ENCODE measurements around the gene FBXL16. TPM values are rescaled to one million over a fixed set of nuclear protein-coding genes. Genes with fewer than 3 reads are reported as not detected.

Gene FBXL16
- total RNA-seq, 6 donors from 2014 or later = 1.0 to 8.1 (median 4.1) TPM

DNA sequence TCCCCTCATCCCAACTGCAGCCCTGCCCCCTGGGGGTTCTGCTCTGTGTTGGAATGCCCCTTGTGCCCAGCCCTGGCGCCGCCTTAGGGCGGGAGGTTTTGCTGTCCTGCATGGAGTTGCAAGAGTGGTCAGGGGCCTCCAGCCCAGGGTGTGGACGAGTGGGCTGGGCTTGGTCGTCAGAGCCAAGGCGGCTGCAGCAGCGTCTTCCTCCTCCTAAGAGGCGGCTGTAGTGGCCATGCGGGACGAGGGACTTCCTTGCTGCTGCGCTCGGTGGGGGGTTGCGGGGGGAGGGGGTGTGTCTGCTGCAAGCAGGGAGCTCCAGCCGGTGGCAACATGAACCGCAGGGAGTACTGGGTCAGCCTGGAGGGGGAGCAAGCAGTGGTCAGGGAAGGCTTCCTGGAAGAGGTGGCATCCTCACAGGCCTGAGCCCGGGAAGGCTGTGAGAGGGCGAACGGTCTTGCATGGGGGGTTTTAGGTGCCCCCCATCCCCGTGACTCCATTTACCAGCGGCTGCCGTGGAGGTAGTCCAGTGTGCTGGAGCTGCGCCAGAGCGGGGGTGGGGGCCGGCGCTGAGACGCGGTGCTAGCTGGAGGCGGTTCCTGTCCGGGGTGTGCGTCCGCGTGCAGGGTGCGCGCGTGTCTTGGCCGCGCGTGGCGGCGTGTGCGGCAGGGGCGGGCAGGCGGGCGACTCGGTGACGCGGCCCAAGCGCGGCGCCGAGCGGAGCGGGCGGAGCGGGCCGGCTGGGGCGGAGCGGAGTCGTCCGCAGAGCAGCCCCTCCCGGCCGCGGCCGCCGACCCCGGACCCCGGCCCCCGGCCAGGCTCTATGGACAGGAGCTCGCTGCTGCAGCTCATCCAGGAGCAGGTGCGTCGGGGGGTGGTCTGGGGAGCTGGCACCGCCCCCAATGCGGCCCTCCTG lies 30.4 kb downstream of the FBXL16 start, which contains the start of gene RHBDL1:
TSS of gene RHBDL1 (plus strand) at position 704 of the 916 bp plus-strand sequence. CDS start at position 824, 120 bp downstream.
- Histone ChIP-seq H3K27me3 (no peaks in the 10 kb centered on the region), H3K4me3 (peak within 1 kb of the TSS in 3 of 4 donors; percentile 21 to 37 (median 24)), H3K36me3 (peaks cover 22 to 39% (median 35%) of the 10 kb centered on the region in 4 donors), H3K9me3 (no peaks in the 10 kb centered on the region), H3K4me1 (peaks cover 13 to 45% (median 21%) of the 10 kb centered on the region in 4 donors), H3K27ac (no peak within 1 kb of the TSS)
- ATAC-seq (ENCODE audit: low FRiP score in 2 of 2) (no peak), DNase-seq (peak in 1 of 2 donors; percentile 90)
- no peak for TF ChIP-seq EP300 (IDR thresholded peaks at IDR 0.05)
- TF ChIP-seq POLR2AphosphoS5 (IDR thresholded peaks at IDR 0.05) = no peak
- TF ChIP-seq POLR2A (IDR thresholded peaks at IDR 0.05) = no peak
- TF ChIP-seq, protein P1, sequence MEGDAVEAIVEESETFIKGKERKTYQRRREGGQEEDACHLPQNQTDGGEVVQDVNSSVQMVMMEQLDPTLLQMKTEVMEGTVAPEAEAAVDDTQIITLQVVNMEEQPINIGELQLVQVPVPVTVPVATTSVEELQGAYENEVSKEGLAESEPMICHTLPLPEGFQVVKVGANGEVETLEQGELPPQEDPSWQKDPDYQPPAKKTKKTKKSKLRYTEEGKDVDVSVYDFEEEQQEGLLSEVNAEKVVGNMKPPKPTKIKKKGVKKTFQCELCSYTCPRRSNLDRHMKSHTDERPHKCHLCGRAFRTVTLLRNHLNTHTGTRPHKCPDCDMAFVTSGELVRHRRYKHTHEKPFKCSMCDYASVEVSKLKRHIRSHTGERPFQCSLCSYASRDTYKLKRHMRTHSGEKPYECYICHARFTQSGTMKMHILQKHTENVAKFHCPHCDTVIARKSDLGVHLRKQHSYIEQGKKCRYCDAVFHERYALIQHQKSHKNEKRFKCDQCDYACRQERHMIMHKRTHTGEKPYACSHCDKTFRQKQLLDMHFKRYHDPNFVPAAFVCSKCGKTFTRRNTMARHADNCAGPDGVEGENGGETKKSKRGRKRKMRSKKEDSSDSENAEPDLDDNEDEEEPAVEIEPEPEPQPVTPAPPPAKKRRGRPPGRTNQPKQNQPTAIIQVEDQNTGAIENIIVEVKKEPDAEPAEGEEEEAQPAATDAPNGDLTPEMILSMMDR (IDR thresholded peaks at IDR 0.05) = no peak
- WGBS, 2 donors = 4 to 14% methylated on average over 12 to 24 of the region's 73 CpGs

DNA sequence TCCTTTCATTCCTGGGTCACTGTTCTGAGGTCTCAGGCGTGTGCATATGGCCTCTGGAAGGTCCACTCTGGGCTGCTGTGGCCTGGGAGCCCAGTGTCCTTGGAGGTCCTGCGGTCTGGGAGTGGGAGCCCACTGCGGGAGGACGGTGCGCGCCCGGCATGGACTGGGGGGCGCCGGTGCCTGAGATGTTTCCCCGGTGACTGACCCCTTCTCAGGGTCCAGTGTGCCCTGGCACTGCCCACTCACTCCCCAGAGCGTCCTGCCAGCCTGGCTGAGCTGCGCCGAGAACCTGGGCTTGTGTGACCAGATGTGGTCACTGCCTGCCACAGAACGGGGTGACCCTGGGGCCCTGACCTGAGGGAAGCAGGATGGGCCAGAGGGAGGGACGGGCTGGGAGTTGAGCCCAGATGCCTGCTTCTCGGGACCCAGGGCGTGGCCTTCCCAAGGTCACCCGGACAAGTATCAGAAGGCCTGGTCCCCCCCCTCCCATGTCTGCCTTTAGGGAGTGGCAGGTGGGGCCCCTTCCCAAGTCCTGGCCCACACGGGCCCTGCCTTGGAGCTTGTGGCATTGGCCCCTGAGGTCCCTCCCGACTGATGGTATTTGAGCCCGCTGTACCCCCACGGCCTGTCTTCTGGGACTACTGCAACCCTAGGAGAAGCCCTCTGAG lies 31.3 kb downstream of the FBXL16 start:
- TF ChIP-seq POLR2A (IDR thresholded peaks at IDR 0.05) = no peak
- TF ChIP-seq EP300 (IDR thresholded peaks at IDR 0.05) = no peak
- TF ChIP-seq, protein P1 (IDR thresholded peaks at IDR 0.05) = no peak
- no peak for TF ChIP-seq POLR2AphosphoS5 (IDR thresholded peaks at IDR 0.05)
- Histone ChIP-seq H3K27ac (no peak overlapping the region), H3K9me3 (no peaks in the 10 kb centered on the region), H3K4me3 (no peak overlapping the region), H3K36me3 (peaks cover 24 to 48% (median 44%) of the 10 kb centered on the region in 4 donors), H3K27me3 (no peaks in the 10 kb centered on the region), H3K4me1 (peaks cover 15 to 39% (median 19%) of the 10 kb centered on the region in 4 donors)
- no peak for ATAC-seq (ENCODE audit: low FRiP score in 2 of 2)
- 87 to 100% methylated on average over 1 to 21 of the region's 22 CpGs for WGBS, 2 donors
- DNase-seq = peak in 1 of 2 donors; percentile 80

DNA sequence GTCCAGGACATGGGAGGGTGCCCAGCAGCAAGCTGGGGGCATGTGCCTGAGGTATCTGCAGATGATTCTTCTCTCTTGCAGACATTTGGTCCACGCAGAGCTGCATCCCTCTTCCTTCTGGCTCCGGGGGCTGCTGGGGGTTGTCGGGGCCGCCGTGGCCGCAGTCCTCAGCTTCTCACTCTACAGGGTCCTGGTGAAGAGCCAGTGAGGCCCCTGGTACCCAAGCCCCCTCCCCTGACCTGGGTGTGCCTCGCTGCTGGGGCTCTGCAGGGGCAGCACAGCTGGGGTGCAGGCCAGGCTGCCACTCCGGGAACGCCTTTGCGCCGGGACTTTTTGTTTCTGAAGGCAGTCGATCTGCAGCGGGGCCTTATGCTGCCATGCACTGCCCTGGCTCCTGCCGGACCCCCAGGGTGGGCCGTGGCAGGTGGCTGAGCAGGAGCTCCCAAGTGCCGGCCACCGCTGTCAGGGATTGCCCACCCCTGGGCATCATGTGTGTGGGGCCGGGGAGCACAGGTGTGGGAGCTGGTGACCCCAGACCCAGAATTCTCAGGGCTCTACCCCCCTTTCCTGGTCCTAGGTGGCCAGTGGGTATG lies 32.1 kb downstream of the FBXL16 start:
- ATAC-seq (ENCODE audit: low FRiP score in 2 of 2) = no peak
- WGBS, 2 donors = 93% methylated on average over 13 of the region's 18 CpGs; no CpG with 5 or more reads in 1 of the 2 donors
- no peaks in the 10 kb centered on the region for H3K27me3 ChIP-seq
- peak in 1 of 2 donors; percentile 74 for DNase-seq
- TF ChIP-seq POLR2AphosphoS5 (IDR thresholded peaks at IDR 0.05) (no peak), EP300 (IDR thresholded peaks at IDR 0.05) (no peak), POLR2A (IDR thresholded peaks at IDR 0.05) (no peak)
- TF ChIP-seq, protein P1 (IDR thresholded peaks at IDR 0.05) = no peak
- H3K27ac ChIP-seq = no peak overlapping the region
- no peaks in the 10 kb centered on the region for H3K9me3 ChIP-seq
- H3K4me3 ChIP-seq = no peak overlapping the region
- peaks cover 22 to 43% (median 23%) of the 10 kb centered on the region in 4 donors for H3K4me1 ChIP-seq
- peaks cover 24 to 52% (median 46%) of the 10 kb centered on the region in 4 donors for H3K36me3 ChIP-seq

DNA sequence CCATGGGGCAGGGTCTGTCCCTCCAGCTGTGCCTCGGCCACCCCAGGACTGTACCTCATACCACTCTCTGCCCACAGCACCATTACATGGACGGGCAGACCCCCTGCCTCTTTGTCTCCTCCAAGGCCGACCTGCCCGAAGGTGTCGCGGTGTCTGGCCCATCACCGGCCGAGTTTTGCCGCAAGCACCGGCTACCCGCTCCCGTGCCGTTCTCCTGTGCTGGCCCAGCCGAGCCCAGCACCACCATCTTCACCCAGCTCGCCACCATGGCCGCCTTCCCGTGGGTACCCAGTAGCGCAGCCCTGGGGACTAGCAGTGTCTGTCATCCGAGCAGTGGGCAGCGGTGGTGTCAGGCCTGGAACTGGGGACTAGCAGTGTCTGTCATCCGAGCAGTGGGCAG lies 32.8 kb downstream of the FBXL16 start:
- DNase-seq (peak in 1 of 2 donors; percentile 82), ATAC-seq (ENCODE audit: low FRiP score in 2 of 2) (no peak)
- WGBS, 2 donors = 95 to 99% methylated on average over 20 to 21 of the region's 21 CpGs
- peaks cover 22 to 46% (median 24%) of the 10 kb centered on the region in 4 donors for H3K4me1 ChIP-seq
- TF ChIP-seq, protein P1 (IDR thresholded peaks at IDR 0.05) = no peak
- no peak for TF ChIP-seq EP300 (IDR thresholded peaks at IDR 0.05)
- TF ChIP-seq POLR2AphosphoS5 (IDR thresholded peaks at IDR 0.05) = no peak
- no peak for TF ChIP-seq POLR2A (IDR thresholded peaks at IDR 0.05)
- no peaks in the 10 kb centered on the region for H3K27me3 ChIP-seq
- H3K27ac ChIP-seq = no peak overlapping the region
- no peak overlapping the region for H3K4me3 ChIP-seq
- H3K9me3 ChIP-seq = no peaks in the 10 kb centered on the region
- peaks cover 24 to 52% (median 46%) of the 10 kb centered on the region in 4 donors for H3K36me3 ChIP-seq

Data from upper lobe of left lung (tissue), 6 donors.